Measurements from ENCODE around the gene SELENON. TPM values are rescaled to one million over a fixed set of nuclear protein-coding genes. Genes with fewer than 3 reads are reported as not detected.

The SELENON gene
- total and polyA plus RNA-seq, 4 donors: 35.9 to 88.8 (median 48.3) TPM

DNA sequence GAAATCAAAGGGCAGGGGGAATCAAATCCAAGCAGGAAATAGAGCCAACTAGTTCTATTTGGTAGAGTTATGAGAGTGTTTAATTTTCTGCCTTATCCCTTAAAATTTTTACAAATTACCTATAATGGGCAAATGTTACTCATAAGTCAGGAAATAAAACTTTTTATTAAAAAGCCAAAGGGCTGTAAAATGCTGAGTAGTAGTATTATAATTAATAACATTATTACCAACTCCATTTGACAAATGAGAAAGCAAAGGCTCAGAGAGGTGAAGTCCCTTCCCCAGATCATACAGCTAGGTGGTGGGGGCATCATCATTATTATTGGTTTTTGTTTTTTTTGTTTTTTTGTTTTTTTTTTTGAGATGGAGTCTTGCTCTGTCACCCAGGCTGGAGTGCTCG lies 3.4 kb downstream of the SELENON start:
- no peak for TF ChIP-seq CTCF (IDR thresholded peaks at IDR 0.05; ENCODE audit: control extremely low read depth, extremely low read depth)
- no peak overlapping the region for H3K4me3 ChIP-seq
- WGBS, 2 donors: 95% methylated on average over 1 of the region's 1 CpG
- no peak overlapping the region for H3K27ac ChIP-seq (ENCODE audit: low read depth in 1 of 2, low read length in 1 of 2)
- DNase-seq: no peak
- no peaks in the 10 kb centered on the region for H3K9me3 ChIP-seq (ENCODE audit: control insufficient read depth in 4 of 4, insufficient read depth in 3 of 4, low read length in 3 of 4)
- H3K36me3 ChIP-seq (ENCODE audit: control insufficient read depth in 4 of 4, insufficient read depth in 4 of 4, low read length in 4 of 4): peaks cover 0 to 9% (median 6%) of the 10 kb centered on the region in 4 donors
- no peak for ATAC-seq (ENCODE audit: insufficient read depth, low FRiP score)
- no peaks in the 10 kb centered on the region for H3K27me3 ChIP-seq (ENCODE audit: control insufficient read depth in 3 of 3, insufficient read depth in 3 of 3, low read length in 2 of 3)
- H3K4me1 ChIP-seq (ENCODE audit: control insufficient read depth in 5 of 5, insufficient read depth in 5 of 5, low read length in 5 of 5): peaks cover 0 to 21% (median 4%) of the 10 kb centered on the region in 5 donors
- H3K9ac ChIP-seq (ENCODE audit: insufficient read depth in 1 of 2, low read length in 2 of 2): no peak overlapping the region

- peaks cover 0 to 19% (median 6%) of the 10 kb centered on the region in 4 donors for H3K36me3 ChIP-seq (ENCODE audit: control insufficient read depth in 4 of 4, insufficient read depth in 4 of 4, low read length in 4 of 4)
- no peak overlapping the region for H3K4me3 ChIP-seq
- peak overlapping the region in 1 of 2 donors; percentile 78 for H3K27ac ChIP-seq (ENCODE audit: low read depth in 1 of 2, low read length in 1 of 2)
- H3K9ac ChIP-seq (ENCODE audit: insufficient read depth in 1 of 2, low read length in 2 of 2): no peak overlapping the region
- DNase-seq (no peak), ATAC-seq (ENCODE audit: insufficient read depth, low FRiP score) (no peak)
- WGBS, 2 donors: 80 to 82% methylated on average over 9 to 10 of the region's 10 CpGs
- no peaks in the 10 kb centered on the region for H3K9me3 ChIP-seq (ENCODE audit: control insufficient read depth in 4 of 4, insufficient read depth in 3 of 4, low read length in 3 of 4)
- TF ChIP-seq CTCF (IDR thresholded peaks at IDR 0.05; ENCODE audit: control extremely low read depth, extremely low read depth): no peak
- H3K27me3 ChIP-seq (ENCODE audit: control insufficient read depth in 3 of 3, insufficient read depth in 3 of 3, low read length in 2 of 3): no peaks in the 10 kb centered on the region
- peaks cover 0 to 17% (median 4%) of the 10 kb centered on the region in 5 donors for H3K4me1 ChIP-seq (ENCODE audit: control insufficient read depth in 5 of 5, insufficient read depth in 5 of 5, low read length in 5 of 5)
Measured at GRCh38 chr1:25804244-25804963, 4.4 kb downstream of the SELENON start.

- H3K9me3 ChIP-seq (ENCODE audit: control insufficient read depth in 4 of 4, insufficient read depth in 3 of 4, low read length in 3 of 4): no peaks in the 10 kb centered on the region
- no peak overlapping the region for H3K9ac ChIP-seq (ENCODE audit: insufficient read depth in 1 of 2, low read length in 2 of 2)
- H3K27me3 ChIP-seq (ENCODE audit: control insufficient read depth in 3 of 3, insufficient read depth in 3 of 3, low read length in 2 of 3): no peaks in the 10 kb centered on the region
- H3K4me1 ChIP-seq (ENCODE audit: control insufficient read depth in 5 of 5, insufficient read depth in 5 of 5, low read length in 5 of 5): peaks cover 0 to 16% (median 4%) of the 10 kb centered on the region in 5 donors
- peak overlapping the region in 1 of 2 donors; percentile 78 for H3K27ac ChIP-seq (ENCODE audit: low read depth in 1 of 2, low read length in 1 of 2)
- H3K4me3 ChIP-seq: no peak overlapping the region
- H3K36me3 ChIP-seq (ENCODE audit: control insufficient read depth in 4 of 4, insufficient read depth in 4 of 4, low read length in 4 of 4): peaks cover 0 to 26% (median 6%) of the 10 kb centered on the region in 4 donors
- no peak for TF ChIP-seq CTCF (IDR thresholded peaks at IDR 0.05; ENCODE audit: control extremely low read depth, extremely low read depth)
- 87 to 89% methylated on average over 15 of the region's 15 CpGs for WGBS, 2 donors
- no peak for DNase-seq
- ATAC-seq (ENCODE audit: insufficient read depth, low FRiP score): no peak
Measured at GRCh38 chr1:25804964-25805862, 5.2 kb downstream of the SELENON start.
